WTC11 (cell line): ENCODE measurements around the gene GNS. TPM values are rescaled to one million over a fixed set of nuclear protein-coding genes. Genes with fewer than 3 reads are reported as not detected.
"Not testable (repeated sequence)": the region's sequence is repeated elsewhere in the genome, so short reads cannot be mapped to it uniquely, and the experiment has no call there.

Experiments
- ATAC-seq: fragments of 200-7000 bp; cut with Tn5 transposase; 2 replicates; pipeline ENCODE4 v1.10.0; 2021; ENCODE audit warnings: mild to moderate bottlenecking, moderate library complexity
- CTCF ChIA-PET: fragments of 300-600 bp; sonication (Branson Sonifier 250); formaldehyde crosslinking; loops from one replicate; lab custom pipeline; 2021; ENCODE audit warnings: antibody characterized with exemption; lab: Charles Lee
- POLR2A ChIA-PET: fragments of 350-600 bp; sonication (Branson Sonifier 250); formaldehyde crosslinking; loops from one replicate; lab custom pipeline; 2021; ENCODE audit warnings: antibody characterized with exemption; lab: Charles Lee
- DNase-seq: peaks from one replicate; pipeline ENCODE4 v3.0.0; 2021; ENCODE audit warnings: low spot score
- H3K27ac Mint-ChIP-seq: 2 replicates; pipeline ENCODE4 v1.8.0; 2021; ENCODE audit warnings: mixed read lengths
- H3K27me3 Mint-ChIP-seq: 2 replicates; pipeline ENCODE4 v1.8.0; 2021; ENCODE audit warnings: low read depth, mild to moderate bottlenecking, moderate library complexity, mixed read lengths
- H3K36me3 Mint-ChIP-seq: 2 replicates; pipeline ENCODE4 v1.8.0; 2021; ENCODE audit warnings: mixed read lengths
- H3K4me1 Mint-ChIP-seq: 2 replicates; pipeline ENCODE4 v1.8.0; 2022; ENCODE audit warnings: mixed read lengths
- H3K4me3 Mint-ChIP-seq: 2 replicates; pipeline ENCODE4 v1.8.0; 2021; ENCODE audit warnings: mild to moderate bottlenecking, moderate library complexity, mixed read lengths
- H3K9me3 Mint-ChIP-seq: 2 replicates; pipeline ENCODE4 v1.8.0; 2021; ENCODE audit warnings: mixed read lengths
- AR ChIP-seq: fragments of 250-450 bp; sonication (Bioruptor Pico); IDR thresholded peaks from 2 replicates; pipeline ENCODE4 v1.9.0; 2021; ENCODE audit warnings: mild to moderate bottlenecking
- ATF1 ChIP-seq: sonication (generic); formaldehyde crosslinking; IDR thresholded peaks from 2 replicates; pipeline ENCODE4 v1.8.1; 2023; ENCODE audit warnings: mild to moderate bottlenecking, moderate library complexity, missing genetic modification reagents
- ATF3 ChIP-seq: sonication (generic); formaldehyde crosslinking; conservative IDR thresholded peaks from 2 replicates; pipeline ENCODE4 v1.8.1; 2022; ENCODE audit warnings: mild to moderate bottlenecking, missing genetic modification reagents
- FOXK1 ChIP-seq: sonication (generic); formaldehyde crosslinking; IDR thresholded peaks from 2 replicates; pipeline ENCODE4 v1.8.0; 2022; ENCODE audit warnings: mild to moderate bottlenecking, moderate library complexity, missing genetic modification reagents
- GTF2I ChIP-seq: fragments of 250-450 bp; sonication (Bioruptor Pico); conservative IDR thresholded peaks from 2 replicates; pipeline ENCODE4 v1.4.0; 2021; ENCODE audit warnings: mild to moderate bottlenecking
- IRF1 ChIP-seq: sonication (generic); formaldehyde crosslinking; IDR thresholded peaks from 2 replicates; pipeline ENCODE4 v1.8.0; 2023; ENCODE audit warnings: missing genetic modification reagents
- MXD4 ChIP-seq: fragments of 250-450 bp; sonication (Bioruptor Pico); IDR thresholded peaks from 2 replicates; pipeline ENCODE4 v1.8.0; 2021; ENCODE audit warnings: mild to moderate bottlenecking, moderate library complexity, borderline replicate concordance
- OVOL2 ChIP-seq: fragments of 250-450 bp; sonication (Bioruptor Pico); IDR thresholded peaks from 2 replicates; pipeline ENCODE4 v1.9.0; 2021; ENCODE audit warnings: mild to moderate bottlenecking, borderline replicate concordance
- PREB ChIP-seq: sonication (generic); formaldehyde crosslinking; IDR thresholded peaks from 2 replicates; pipeline ENCODE4 v1.8.1; 2022; ENCODE audit warnings: mild to moderate bottlenecking, missing genetic modification reagents, moderate library complexity, borderline replicate concordance
- PRRX2 ChIP-seq: fragments of 250-450 bp; sonication (Bioruptor Pico); IDR thresholded peaks from 2 replicates; pipeline ENCODE4 v1.8.0; 2021; ENCODE audit warnings: mild to moderate bottlenecking
- RELA ChIP-seq: sonication (generic); formaldehyde crosslinking; IDR thresholded peaks from 2 replicates; pipeline ENCODE4 v1.8.1; 2022; ENCODE audit warnings: missing genetic modification reagents, mild to moderate bottlenecking, borderline replicate concordance
- SP1 ChIP-seq: sonication (generic); formaldehyde crosslinking; conservative IDR thresholded peaks from 2 replicates; pipeline ENCODE4 v1.8.1; 2022; ENCODE audit warnings: missing genetic modification reagents
- USF1 ChIP-seq: sonication (generic); formaldehyde crosslinking; IDR thresholded peaks from 2 replicates; pipeline ENCODE4 v1.8.0; 2022; ENCODE audit warnings: mild to moderate bottlenecking, missing genetic modification reagents
- ZNF425 ChIP-seq: fragments of 250-450 bp; sonication (Bioruptor Pico); conservative IDR thresholded peaks from 2 replicates; pipeline ENCODE4 v1.9.0; 2021; ENCODE audit warnings: mild to moderate bottlenecking
- total RNA-seq: library from RNA; stranded (reverse); gene quantifications from 3 replicates; pipeline ENCODE4 v1.2.3, GENCODE V29; 2021

Gene GNS
- total RNA-seq, 1 experiment from 2014 or later, result 24.7 TPM

- POLR2A ChIA-PET, result no interaction called here
- ATAC-seq, result no peak
- Mint-ChIP-seq H3K36me3 (peaks cover 12% of the 10 kb centered on the region), H3K27ac (no peak overlapping the region), H3K27me3 (peaks cover 84% of the 10 kb centered on the region), H3K4me1 (peaks cover 11% of the 10 kb centered on the region), H3K9me3 (peaks cover 19% of the 10 kb centered on the region), H3K4me3 (peak overlapping the region; percentile 62)
- CTCF ChIA-PET, result interaction anchor here (3.0 to 4.0 kb wide), 2 partner anchors 17 to 22 kb away, joined by 27 to 40 read pairs; no protein-coding TSS in a partner anchor
- no peak for DNase-seq
- TF ChIP-seq PREB (CRISPR knock-in tag) (no peak), OVOL2 (no peak), GTF2I (CRISPR knock-in tag) (no peak), FOXK1 (CRISPR knock-in tag) (no peak), USF1 (CRISPR knock-in tag) (no peak), AR (CRISPR knock-in tag) (no peak), MXD4 (CRISPR knock-in tag) (no peak), PRRX2 (CRISPR knock-in tag) (no peak)
Observed at GRCh38 chr12:64779354-64779974, 20.3 kb upstream of the GNS start.

- H3K4me1 Mint-ChIP-seq, CTCF ChIA-PET, H3K4me3 Mint-ChIP-seq, H3K27ac Mint-ChIP-seq, POLR2A ChIA-PET, DNase-seq, ATAC-seq: not testable (repeated sequence)
- Mint-ChIP-seq H3K36me3 (peaks cover 18% of the 10 kb centered on the region), H3K9me3 (peaks cover 34% of the 10 kb centered on the region), H3K27me3 (peaks cover 68% of the 10 kb centered on the region)
Observed at GRCh38 chr12:64775147-64775736, 16.0 kb upstream of the GNS start.

- ChIA-PET CTCF (interaction anchor here (0.9 kb wide), 1 partner anchor 28 kb away, joined by 3 read pairs; no protein-coding TSS in a partner anchor), POLR2A (no interaction called here)
- H3K4me1 Mint-ChIP-seq, result no peaks in the 10 kb centered on the region
- no peak for DNase-seq
- peaks cover 34% of the 10 kb centered on the region for H3K9me3 Mint-ChIP-seq
- no peak overlapping the region for H3K27ac Mint-ChIP-seq
- no peak for ATAC-seq
- no peak overlapping the region for H3K4me3 Mint-ChIP-seq
- no peak for TF ChIP-seq SP1 (CRISPR knock-in tag)
- TF ChIP-seq ATF1 (CRISPR knock-in tag), result no peak
- TF ChIP-seq RELA (CRISPR knock-in tag), result no peak
- no peak for TF ChIP-seq ZNF425 (CRISPR knock-in tag)
- no peak for TF ChIP-seq PREB (CRISPR knock-in tag)
- no peak for TF ChIP-seq ATF3
- no peak for TF ChIP-seq IRF1 (CRISPR knock-in tag)
- peaks cover 18% of the 10 kb centered on the region for H3K36me3 Mint-ChIP-seq
- H3K27me3 Mint-ChIP-seq, result peaks cover 49% of the 10 kb centered on the region
Observed at GRCh38 chr12:64773386-64773785, 14.2 kb upstream of the GNS start.
